DMS53 (cell line): Measurements from ENCODE around the gene ZP2.
"Not testable (repeated sequence)": the region's sequence is repeated elsewhere in the genome, so short reads cannot be mapped to it uniquely, and the experiment has no call there.

Source experiments
- DNase-seq: peaks from one replicate; lab custom pipeline; 2025; lab: John Stamatoyannopoulos, UW

The ZP2 gene

GRCh38 chr16:21217121-21217520 lies 5.7 kb upstream of the ZP2 start:
- DNase-seq: no peak

GRCh38 chr16:21214086-21214485 lies 2.7 kb upstream of the ZP2 start:
- no peak for DNase-seq

- peak; percentile 42 for DNase-seq
Observed at GRCh38 chr16:21208446-21209230, 2.7 kb downstream of the ZP2 start.

GRCh38 chr16:21206550-21206949 lies 4.8 kb downstream of the ZP2 start:
- no peak for DNase-seq

- no peak for DNase-seq
Observed at GRCh38 chr16:21205303-21205702, 6.1 kb downstream of the ZP2 start.

- DNase-seq: peak; percentile 28
Observed at GRCh38 chr16:21203155-21203797, 8.1 kb downstream of the ZP2 start.

- DNase-seq: no peak
Observed at GRCh38 chr16:21199607-21200218, 11.7 kb downstream of the ZP2 start.

GRCh38 chr16:21197621-21198020 lies 13.8 kb downstream of the ZP2 start:
- no peak for DNase-seq

GRCh38 chr16:21197112-21197511 lies 14.3 kb downstream of the ZP2 start:
- DNase-seq: no peak

- DNase-seq: not testable (repeated sequence)
Observed at GRCh38 chr16:21195330-21195729, 16.0 kb downstream of the ZP2 start.

GRCh38 chr16:21194771-21195301 lies 16.5 kb downstream of the ZP2 start:
- no peak for DNase-seq

GRCh38 chr16:21192991-21193390 lies 18.4 kb downstream of the ZP2 start:
- no peak for DNase-seq

- no peak for DNase-seq
Observed at GRCh38 chr16:21190599-21190998, 20.8 kb downstream of the ZP2 start.

- no peak for DNase-seq
Observed at GRCh38 chr16:21190013-21190412, 21.4 kb downstream of the ZP2 start.

- no peak for DNase-seq
Observed at GRCh38 chr16:21189311-21189710, 22.1 kb downstream of the ZP2 start.

GRCh38 chr16:21186326-21186691 lies 25.1 kb downstream of the ZP2 start:
- DNase-seq: no peak

GRCh38 chr16:21185659-21186325 lies 25.6 kb downstream of the ZP2 start:
- no peak for DNase-seq

- DNase-seq: no peak
Observed at GRCh38 chr16:21184834-21185233, 26.5 kb downstream of the ZP2 start.

GRCh38 chr16:21183995-21184394 lies 27.4 kb downstream of the ZP2 start:
- DNase-seq: no peak

- DNase-seq: no peak
Observed at GRCh38 chr16:21179983-21180365, 31.4 kb downstream of the ZP2 start.

GRCh38 chr16:21179126-21179982 lies 32.0 kb downstream of the ZP2 start:
- no peak for DNase-seq

- peak; percentile 5 for DNase-seq
Observed at GRCh38 chr16:21175397-21175796, 36.0 kb downstream of the ZP2 start.
